Osteocyte (in vitro differentiated cells): ENCODE measurements around the gene TRIP12. TPM values are rescaled to one million over a fixed set of nuclear protein-coding genes. Genes with fewer than 3 reads are reported as not detected.
A peak's percentile ranks its signal among the peaks of the same experiment; 100 is the strongest.

Experiments
- DNase-seq: peaks from one replicate; pipeline ENCODE4 v3.0.0; 2021; ENCODE audit warnings: mixed read lengths; ENCODE audit not compliant: unreplicated experiment; ENCODE audit errors: extremely low spot score
- H3K27ac Mint-ChIP-seq: one replicate; pipeline ENCODE4 v1.8.0; 2021; ENCODE audit warnings: mild to moderate bottlenecking, mixed read lengths; ENCODE audit not compliant: unreplicated experiment
- H3K27me3 Mint-ChIP-seq: one replicate; pipeline ENCODE4 v1.8.0; 2021; ENCODE audit warnings: mixed read lengths; ENCODE audit not compliant: unreplicated experiment
- H3K36me3 Mint-ChIP-seq: one replicate; pipeline ENCODE4 v1.8.0; 2021; ENCODE audit warnings: mixed read lengths; ENCODE audit not compliant: unreplicated experiment
- H3K4me1 Mint-ChIP-seq: one replicate; pipeline ENCODE4 v1.8.0; 2021; ENCODE audit warnings: mixed read lengths; ENCODE audit not compliant: unreplicated experiment
- H3K4me3 Mint-ChIP-seq: one replicate; pipeline ENCODE4 v1.8.0; 2021; ENCODE audit warnings: mild to moderate bottlenecking, moderate library complexity, mixed read lengths; ENCODE audit not compliant: unreplicated experiment
- H3K9me3 Mint-ChIP-seq: one replicate; pipeline ENCODE4 v1.8.0; 2021; ENCODE audit warnings: mixed read lengths; ENCODE audit not compliant: unreplicated experiment
- CTCF ChIP-seq: fragments of 200-600 bp; sonication (generic); IDR thresholded peaks from 2 replicates; pipeline ENCODE4 v1.5.0; 2021; ENCODE audit warnings: antibody characterized with exemption, mild to moderate bottlenecking, moderate library complexity
- total RNA-seq: library from RNA; stranded (reverse); gene quantifications from 2 replicates; pipeline ENCODE4 v1.2.1, GENCODE V29; 2021

Gene TRIP12
- total RNA-seq, 1 donor from 2014 or later, result 272 TPM

GRCh38 chr2:229900012-229900411 lies 21.8 kb downstream of the TRIP12 start:
- Mint-ChIP-seq H3K27ac (no peak overlapping the region), H3K9me3 (no peaks in the 10 kb centered on the region), H3K36me3 (peaks cover 8% of the 10 kb centered on the region), H3K27me3 (no peaks in the 10 kb centered on the region), H3K4me1 (peaks cover 32% of the 10 kb centered on the region), H3K4me3 (no peak overlapping the region)
- no peak for DNase-seq
- no peak for TF ChIP-seq CTCF

- H3K27me3 Mint-ChIP-seq, result no peaks in the 10 kb centered on the region
- peaks cover 32% of the 10 kb centered on the region for H3K4me1 Mint-ChIP-seq
- no peak for DNase-seq
- no peak overlapping the region for H3K4me3 Mint-ChIP-seq
- no peak for TF ChIP-seq CTCF
- no peak overlapping the region for H3K27ac Mint-ChIP-seq
- H3K9me3 Mint-ChIP-seq, result no peaks in the 10 kb centered on the region
- peaks cover 8% of the 10 kb centered on the region for H3K36me3 Mint-ChIP-seq
These were observed 22.2 kb downstream of the TRIP12 start for GRCh38 chr2:229899604-229900003.

- no peak for TF ChIP-seq CTCF
- H3K4me1 Mint-ChIP-seq, result peaks cover 26% of the 10 kb centered on the region
These were observed 25.0 kb downstream of the TRIP12 start for GRCh38 chr2:229896857-229897256.

GRCh38 chr2:229889023-229889422 lies 32.8 kb downstream of the TRIP12 start:
- peaks cover 6% of the 10 kb centered on the region for H3K36me3 Mint-ChIP-seq
- no peaks in the 10 kb centered on the region for H3K27me3 Mint-ChIP-seq
- no peak overlapping the region for H3K4me3 Mint-ChIP-seq
- peak overlapping the region; percentile 20 for H3K27ac Mint-ChIP-seq
- no peaks in the 10 kb centered on the region for H3K9me3 Mint-ChIP-seq
- DNase-seq, result no peak
- TF ChIP-seq CTCF, result no peak
- H3K4me1 Mint-ChIP-seq, result peaks cover 18% of the 10 kb centered on the region

More at GRCh38 chr2:229896857-229897256, 25.0 kb downstream of the TRIP12 start:
- Mint-ChIP-seq H3K36me3 (peaks cover 9% of the 10 kb centered on the region), H3K9me3 (no peaks in the 10 kb centered on the region), H3K27me3 (no peaks in the 10 kb centered on the region), H3K4me3 (no peak overlapping the region), H3K27ac (no peak overlapping the region)
- DNase-seq, result no peak

GRCh38 chr2:229888031-229888430 lies 33.8 kb downstream of the TRIP12 start:
- Mint-ChIP-seq H3K27ac (no peak overlapping the region), H3K4me1 (peaks cover 16% of the 10 kb centered on the region)

More at GRCh38 chr2:229888031-229888430, 33.8 kb downstream of the TRIP12 start:
- H3K4me3 Mint-ChIP-seq, result no peak overlapping the region
- H3K27me3 Mint-ChIP-seq, result no peaks in the 10 kb centered on the region
- no peaks in the 10 kb centered on the region for H3K9me3 Mint-ChIP-seq
- peaks cover 5% of the 10 kb centered on the region for H3K36me3 Mint-ChIP-seq
- no peak for DNase-seq
- no peak for TF ChIP-seq CTCF
